Subcutaneous adipose tissue (tissue), 4 donors: ENCODE data around the gene GFRA1. TPM values are rescaled to one million over a fixed set of nuclear protein-coding genes. Genes with fewer than 3 reads are reported as not detected.

Experiments used
- total RNA-seq, 4 donors: library from RNA; depleted of rRNA; stranded (reverse); fragments of >200 nt; gene quantifications; one replicate each; pipeline ENCODE4 v1.1.0, GENCODE V29; 2016
- TF ChIP-seq, protein P1 (sequence below): fragments of 450-650 bp; IDR thresholded peaks from one replicate; pipeline ENCODE4 v1.5.1; 2016; ENCODE audit warnings: low read depth, mild to moderate bottlenecking, control low read depth, antibody characterized with exemption, moderate library complexity

The GFRA1 gene
- total RNA-seq, 4 donors from 2014 or later = 47.8 to 152 (median 69.4) TPM

DNA sequence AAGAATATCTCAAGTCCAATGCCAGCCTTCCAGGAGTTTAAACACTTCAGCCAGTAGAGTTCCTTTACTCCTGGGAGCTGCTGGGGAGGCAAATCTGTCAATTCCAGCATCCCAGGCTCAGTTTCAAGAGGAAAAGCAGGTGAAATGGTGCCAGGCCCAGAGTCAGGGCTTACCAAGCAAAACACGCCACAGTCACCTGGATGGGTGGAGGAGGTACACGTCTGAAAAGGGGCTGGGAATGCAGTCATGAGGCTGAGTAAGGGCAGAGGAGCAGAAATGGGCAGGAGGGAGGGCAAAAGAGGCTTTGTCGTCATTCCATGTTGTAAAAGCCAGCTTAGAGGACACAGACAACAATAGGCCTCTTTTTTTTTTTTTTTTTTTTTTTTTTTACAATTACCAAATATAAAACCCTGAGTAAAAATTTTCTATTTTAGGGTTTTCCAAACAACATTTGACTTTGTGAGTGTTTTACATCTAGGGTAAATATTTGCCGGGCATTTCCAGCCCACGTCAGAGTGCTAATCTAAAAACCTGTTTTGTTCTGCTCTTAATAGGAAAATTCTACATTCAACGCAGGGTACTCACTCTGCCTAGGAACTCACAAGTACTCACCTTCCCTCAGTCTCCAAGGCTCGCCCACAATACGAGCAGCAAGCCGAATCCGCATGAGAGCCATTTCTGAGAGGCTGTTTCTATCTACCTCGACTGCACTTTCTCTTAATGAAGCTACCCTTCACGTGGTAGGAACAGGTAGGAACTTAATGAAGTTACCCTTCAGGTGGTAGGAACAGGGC, 21.2 kb downstream of the GFRA1 start:
- TF ChIP-seq, protein P1, sequence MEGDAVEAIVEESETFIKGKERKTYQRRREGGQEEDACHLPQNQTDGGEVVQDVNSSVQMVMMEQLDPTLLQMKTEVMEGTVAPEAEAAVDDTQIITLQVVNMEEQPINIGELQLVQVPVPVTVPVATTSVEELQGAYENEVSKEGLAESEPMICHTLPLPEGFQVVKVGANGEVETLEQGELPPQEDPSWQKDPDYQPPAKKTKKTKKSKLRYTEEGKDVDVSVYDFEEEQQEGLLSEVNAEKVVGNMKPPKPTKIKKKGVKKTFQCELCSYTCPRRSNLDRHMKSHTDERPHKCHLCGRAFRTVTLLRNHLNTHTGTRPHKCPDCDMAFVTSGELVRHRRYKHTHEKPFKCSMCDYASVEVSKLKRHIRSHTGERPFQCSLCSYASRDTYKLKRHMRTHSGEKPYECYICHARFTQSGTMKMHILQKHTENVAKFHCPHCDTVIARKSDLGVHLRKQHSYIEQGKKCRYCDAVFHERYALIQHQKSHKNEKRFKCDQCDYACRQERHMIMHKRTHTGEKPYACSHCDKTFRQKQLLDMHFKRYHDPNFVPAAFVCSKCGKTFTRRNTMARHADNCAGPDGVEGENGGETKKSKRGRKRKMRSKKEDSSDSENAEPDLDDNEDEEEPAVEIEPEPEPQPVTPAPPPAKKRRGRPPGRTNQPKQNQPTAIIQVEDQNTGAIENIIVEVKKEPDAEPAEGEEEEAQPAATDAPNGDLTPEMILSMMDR = no peak

DNA sequence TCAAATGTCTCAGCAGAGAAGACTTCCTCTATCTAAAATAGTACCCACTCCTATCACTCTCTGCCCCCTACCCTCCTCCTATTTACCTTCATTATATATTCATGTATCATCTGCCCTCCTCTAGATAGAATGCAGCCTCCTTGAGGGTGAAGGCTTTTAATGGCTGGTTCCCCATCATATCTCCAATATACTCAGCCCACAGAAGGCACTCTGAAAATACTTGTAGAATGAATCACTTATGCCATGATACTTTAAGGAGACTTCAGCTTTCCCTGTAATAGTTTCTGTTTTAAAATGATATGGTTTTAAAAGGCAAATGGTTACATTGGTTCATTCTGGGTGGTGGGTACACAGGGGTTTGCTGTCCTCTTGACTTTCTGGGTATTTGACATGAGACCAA, 25.3 kb downstream of the GFRA1 start:
- TF ChIP-seq, protein P1 = no peak

DNA sequence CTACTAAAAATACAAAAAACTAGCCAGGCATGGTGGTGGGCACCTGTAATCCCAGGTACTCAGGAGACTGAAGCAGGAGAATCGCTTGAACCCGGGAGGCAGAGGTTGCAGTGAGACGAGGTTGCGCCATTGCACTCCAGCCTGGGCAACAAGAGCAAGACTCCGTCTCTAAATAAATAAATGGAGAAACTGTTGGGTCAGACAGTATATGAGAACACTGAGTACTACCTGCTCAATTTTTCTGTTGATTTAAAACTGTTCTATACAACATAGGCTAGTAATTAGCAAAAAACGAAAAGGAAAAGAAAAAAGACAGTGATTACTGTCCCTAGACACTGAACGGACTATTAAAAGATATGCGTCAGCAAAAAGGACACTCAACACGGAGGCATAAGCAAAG, 26.7 kb downstream of the GFRA1 start:
- TF ChIP-seq, protein P1 = no peak

DNA sequence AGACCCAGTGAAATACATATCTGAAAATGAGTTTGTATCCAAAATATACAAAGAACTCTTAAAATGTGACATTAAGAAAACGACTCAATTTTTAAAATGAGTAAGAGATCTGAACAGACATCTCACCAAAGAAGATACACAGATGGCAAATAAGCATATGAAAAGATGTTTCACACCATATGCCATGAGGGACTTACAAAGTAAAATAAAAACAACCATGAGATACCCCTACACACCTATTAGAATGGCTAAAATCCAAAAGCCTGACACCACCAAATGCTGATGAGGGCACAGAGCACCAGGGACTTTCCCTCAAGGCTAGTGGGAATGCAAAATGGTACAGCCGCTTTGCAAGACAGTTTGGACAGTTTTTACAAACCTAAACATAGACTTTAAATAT, 27.9 kb downstream of the GFRA1 start:
- TF ChIP-seq, protein P1 = no peak

DNA sequence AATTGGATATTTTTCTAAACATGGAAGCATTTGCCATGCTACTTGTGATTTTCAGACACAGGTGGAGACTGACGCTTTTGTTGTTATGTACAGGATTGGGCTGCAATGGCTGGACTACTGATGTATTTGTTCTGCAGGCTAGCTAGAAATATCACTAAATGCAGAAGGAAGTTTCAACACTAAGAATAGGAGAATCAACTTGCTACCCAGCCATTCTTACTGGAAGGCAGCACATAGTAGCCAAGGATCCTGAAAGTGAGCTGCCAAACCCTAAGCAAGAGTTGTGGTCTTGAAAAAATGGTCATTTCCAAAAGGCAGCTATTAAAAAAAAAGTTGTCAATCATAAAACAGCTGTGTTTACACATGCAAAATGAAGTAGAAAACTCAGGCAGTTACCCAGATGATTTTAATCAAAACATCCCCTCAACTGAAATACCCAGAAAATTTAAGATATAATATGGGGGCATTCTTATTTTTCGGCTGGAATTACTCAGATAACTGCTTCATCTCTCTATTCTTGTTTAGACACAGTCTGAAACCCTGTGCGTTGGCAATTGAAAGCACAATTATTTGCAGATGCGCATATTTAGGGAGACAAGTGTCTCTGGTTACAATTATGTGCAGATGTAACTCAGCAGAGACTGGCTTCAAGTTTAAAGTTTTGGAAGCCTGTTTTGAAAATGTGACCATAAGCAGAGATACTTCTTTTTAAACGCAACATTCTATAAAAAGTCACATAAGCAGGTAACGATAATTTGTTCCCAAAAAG, 31.2 kb downstream of the GFRA1 start:
- TF ChIP-seq, protein P1 = no peak

DNA sequence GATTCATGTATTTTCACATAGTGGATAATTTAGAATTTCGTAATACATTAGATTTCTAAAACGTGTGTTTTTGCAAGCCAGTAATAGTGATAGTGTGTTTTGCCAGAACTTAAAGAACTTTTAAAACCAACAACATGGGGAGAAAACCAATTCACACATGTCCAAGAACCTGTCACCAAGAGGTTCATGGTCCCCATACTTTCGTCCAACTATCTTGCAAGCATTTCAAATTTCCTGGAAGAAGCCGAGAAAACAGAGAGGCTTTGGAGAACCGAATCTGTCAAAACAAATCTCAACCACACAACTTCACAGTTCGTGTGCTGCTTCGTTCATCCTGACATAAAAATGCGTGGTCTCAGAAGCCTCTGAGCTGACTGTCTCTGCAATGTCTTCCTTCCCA, 31.9 kb downstream of the GFRA1 start:
- TF ChIP-seq, protein P1 = no peak

DNA sequence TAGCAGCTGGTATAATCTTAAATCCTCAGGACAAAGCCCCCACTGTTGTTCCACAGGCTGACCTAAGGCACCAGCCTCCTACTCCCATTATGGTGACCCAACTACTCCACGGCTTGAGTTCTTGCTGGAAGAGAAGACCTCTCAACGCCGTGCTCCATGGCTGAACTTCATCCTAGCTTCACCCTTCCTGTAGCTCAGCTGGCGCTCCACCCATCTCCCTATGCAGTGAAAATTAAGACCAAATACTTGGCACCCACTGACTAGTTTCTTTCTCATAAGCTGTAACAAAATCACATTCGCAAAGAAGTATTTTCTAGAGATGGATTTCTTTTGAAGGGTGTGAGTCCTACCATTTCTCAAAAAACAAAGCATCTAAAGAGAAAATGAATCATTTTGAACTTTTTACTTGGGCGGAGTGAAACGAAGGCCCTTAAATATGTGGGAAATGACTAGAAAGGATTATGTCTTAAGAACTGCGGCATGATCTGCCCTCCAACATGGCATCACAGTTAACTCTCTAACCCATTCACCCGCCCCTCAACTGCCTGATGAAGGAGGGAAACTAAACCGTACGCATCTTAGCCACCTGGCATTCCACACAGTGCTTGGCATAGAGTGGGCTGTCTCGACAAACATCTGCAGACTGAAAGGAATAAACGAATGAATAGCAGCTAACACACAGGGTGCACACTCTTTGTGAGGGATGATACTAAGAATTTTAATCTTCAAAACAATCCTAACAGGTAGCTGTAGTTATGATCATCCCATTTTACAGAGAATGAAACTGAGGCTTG, 32.7 kb downstream of the GFRA1 start:
- TF ChIP-seq, protein P1 = no peak
